GM23338 (cell line): Measurements from ENCODE around the gene RABGAP1L. TPM values are rescaled to one million over a fixed set of nuclear protein-coding genes. Genes with fewer than 3 reads are reported as not detected.

Experiments
- ATAC-seq: fragments of 200-7000 bp; cut with Tn5 transposase; 3 replicates; pipeline ENCODE4 v1.9.1; 2020
- DNase-seq: peaks from one replicate; pipeline ENCODE4 v3.0.0-alpha.2; 2015; ENCODE audit warnings: low spot score
- H2AFZ ChIP-seq: fragments of 200-600 bp; sonication (generic); 2 replicates; pipeline ENCODE4 v1.8.0; 2016; ENCODE audit warnings: antibody characterized with exemption, mild to moderate bottlenecking, moderate library complexity
- H3F3A ChIP-seq: fragments of 200-600 bp; sonication (generic); replicated peaks from 2 replicates; pipeline ENCODE4 v1.8.0; 2017; ENCODE audit warnings: antibody characterized with exemption, mixed run types, low read depth
- H3K27ac ChIP-seq: fragments of 200-600 bp; sonication (generic); 2 replicates; pipeline ENCODE4 v1.6.1; 2016; ENCODE audit warnings: low read depth
- H3K27me3 ChIP-seq: fragments of 200-600 bp; sonication (generic); 2 replicates; pipeline ENCODE4 v1.8.0; 2016; ENCODE audit warnings: mild to moderate bottlenecking, mixed run types, moderate library complexity; ENCODE audit not compliant: insufficient read depth
- H3K36me3 ChIP-seq: fragments of 200-600 bp; sonication (generic); 2 replicates; pipeline ENCODE4 v1.8.0; 2016; ENCODE audit warnings: mild to moderate bottlenecking; ENCODE audit not compliant: insufficient read depth
- H3K4me1 ChIP-seq: fragments of 200-600 bp; sonication (generic); 2 replicates; pipeline ENCODE4 v1.8.0; 2016; ENCODE audit warnings: mild to moderate bottlenecking, moderate library complexity; ENCODE audit not compliant: insufficient read depth
- H3K4me2 ChIP-seq: fragments of 200-600 bp; sonication (generic); 2 replicates; pipeline ENCODE4 v1.7.1; 2017; ENCODE audit warnings: mixed run types
- H3K4me3 ChIP-seq: fragments of 200-600 bp; sonication (generic); 2 replicates; pipeline ENCODE4 v1.6.1; 2016; ENCODE audit warnings: mixed run types
- H3K79me2 ChIP-seq: fragments of 200-600 bp; sonication (generic); replicated peaks from 2 replicates; pipeline ENCODE4 v1.8.0; 2017; ENCODE audit warnings: mild to moderate bottlenecking; ENCODE audit not compliant: insufficient read depth
- H3K9me2 ChIP-seq: fragments of 200-600 bp; sonication (generic); 2 replicates; pipeline ENCODE4 v1.8.0; 2017; ENCODE audit not compliant: insufficient read depth
- H4K20me1 ChIP-seq: fragments of 200-600 bp; sonication (generic); replicated peaks from 2 replicates; pipeline ENCODE4 v1.8.0; 2017; ENCODE audit warnings: mild to moderate bottlenecking; ENCODE audit not compliant: insufficient read depth
- H3K27ac Mint-ChIP-seq: 2 replicates; pipeline ENCODE4 v1.8.0; 2020; ENCODE audit warnings: inconsistent platforms, mild to moderate bottlenecking, moderate library complexity, mixed read lengths
- H3K27me3 Mint-ChIP-seq: 3 replicates; pipeline ENCODE4 v1.8.0; 2022; ENCODE audit warnings: low read depth, mild to moderate bottlenecking, moderate library complexity, mixed read lengths, inconsistent platforms; ENCODE audit not compliant: insufficient read depth, poor library complexity
- H3K36me3 Mint-ChIP-seq: 3 replicates; pipeline ENCODE4 v1.8.0; 2021; ENCODE audit warnings: low read depth, mild to moderate bottlenecking, inconsistent platforms, moderate library complexity, mixed read lengths
- H3K4me1 Mint-ChIP-seq: 3 replicates; pipeline ENCODE4 v1.8.0; 2020; ENCODE audit warnings: mild to moderate bottlenecking, inconsistent platforms, mixed read lengths
- H3K4me3 Mint-ChIP-seq: 3 replicates; pipeline ENCODE4 v1.8.0; 2021; ENCODE audit warnings: moderate library complexity, mild to moderate bottlenecking, inconsistent platforms, mixed read lengths
- H3K9me3 Mint-ChIP-seq: 3 replicates; pipeline ENCODE4 v1.8.0; 2020; ENCODE audit warnings: moderate library complexity, mild to moderate bottlenecking, inconsistent platforms, mixed read lengths
- CREB1 ChIP-seq: fragments of 250-450 bp; sonication (Bioruptor Pico); IDR thresholded peaks from 2 replicates; pipeline ENCODE4 v1.5.0; 2020; ENCODE audit warnings: low read depth, mild to moderate bottlenecking, moderate library complexity
- EZH2 ChIP-seq: fragments of 200-600 bp; sonication (generic); IDR thresholded peaks from one replicate; pipeline ENCODE4 v1.8.0; 2017; ENCODE audit warnings: antibody characterized with exemption, mild to moderate bottlenecking, low read depth; ENCODE audit not compliant: unreplicated experiment
- EZH2phosphoT487 ChIP-seq: fragments of 200-600 bp; sonication (generic); IDR thresholded peaks from one replicate; pipeline ENCODE4 v1.8.1; 2018; ENCODE audit warnings: antibody characterized with exemption; ENCODE audit not compliant: unreplicated experiment
- NANOG ChIP-seq: IDR thresholded peaks from 2 replicates; pipeline ENCODE4 v1.6.1; 2016; ENCODE audit warnings: antibody characterized with exemption, borderline replicate concordance
- POLR2AphosphoS5 ChIP-seq: IDR thresholded peaks from 2 replicates; pipeline ENCODE4 v1.6.1; 2016; ENCODE audit warnings: antibody characterized with exemption, low read depth
- REST ChIP-seq: IDR thresholded peaks from one replicate; pipeline ENCODE4 v1.6.1; 2018; ENCODE audit warnings: antibody characterized with exemption; ENCODE audit not compliant: unreplicated experiment
- ZNF462 ChIP-seq: fragments of 250-450 bp; sonication (Bioruptor Pico); IDR thresholded peaks from 2 replicates; pipeline ENCODE4 v1.5.0; 2020; ENCODE audit warnings: mild to moderate bottlenecking, moderate library complexity
- polyA plus RNA-seq: library from polyadenylated mRNA; unstranded; fragments of >200 nt; fragmentation: Nextera tagmentation; extraction: Ambion mirVana; gene quantifications from 2 replicates; pipeline ENCODE4 v1.2.1, GENCODE V29; 2016
- total RNA-seq: library from RNA; depleted of rRNA; stranded (reverse); fragments of >200 nt; shearing (Covaris generic); gene quantifications from 2 replicates; pipeline ENCODE4 v1.2.3, GENCODE V29; 2014

The RABGAP1L gene
- total and polyA plus RNA-seq, 2 experiments from 2014 or later: 83.2 to 136 TPM

DNA sequence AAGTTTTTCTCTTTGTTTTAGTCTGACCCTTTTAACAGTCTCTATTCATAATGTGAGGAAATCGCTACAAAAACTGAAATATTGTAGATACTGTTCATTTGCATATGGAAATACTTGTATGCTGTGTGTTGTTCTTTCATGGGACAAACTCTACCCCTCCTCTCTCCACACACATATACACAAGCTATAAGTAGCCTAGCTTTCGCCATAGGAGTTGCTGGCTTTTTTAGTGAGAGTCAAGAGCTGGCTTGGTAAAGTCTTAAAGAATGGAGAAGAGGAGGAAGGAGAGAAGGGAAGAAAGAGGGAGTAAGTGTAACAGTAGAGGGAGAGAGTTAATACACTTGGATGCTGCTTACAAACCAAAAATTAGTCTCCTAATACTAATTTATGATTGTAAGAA lies 115.6 kb downstream of the RABGAP1L start (continued):
- no peak for TF ChIP-seq REST
- no peak for TF ChIP-seq EZH2
- TF ChIP-seq NANOG: no peak
- no peak for TF ChIP-seq POLR2AphosphoS5

DNA sequence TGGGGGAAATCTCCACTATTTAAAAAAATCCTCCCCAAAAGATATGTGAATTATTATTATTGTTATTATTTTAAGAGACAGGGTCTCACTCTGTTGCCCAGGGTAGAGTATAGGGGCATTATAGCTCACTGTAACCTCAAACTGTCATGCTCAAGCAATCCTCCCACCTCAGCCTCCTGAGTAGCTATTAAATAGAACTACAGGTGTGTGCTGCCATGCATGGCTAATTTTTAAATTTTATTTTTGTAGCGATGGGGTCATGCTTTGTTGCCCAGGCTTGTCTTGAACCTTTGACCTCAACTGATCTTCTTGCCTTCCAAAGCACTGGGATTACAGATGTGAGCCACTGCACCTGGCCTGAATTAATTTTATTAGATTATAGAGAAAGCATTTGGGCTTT lies 116.8 kb downstream of the RABGAP1L start:
- no peak for TF ChIP-seq CREB1 (CRISPR knock-in tag)
- no peak for TF ChIP-seq POLR2AphosphoS5
- no peak for TF ChIP-seq ZNF462 (CRISPR knock-in tag)
- TF ChIP-seq EZH2phosphoT487: no peak
- no peak for TF ChIP-seq NANOG
- H3K9me2 ChIP-seq: no peaks in the 10 kb centered on the region; the same call in 1 of the 2 replicates

More for the DNA sequence above, 116.8 kb downstream of the RABGAP1L start:
- Histone ChIP-seq H4K20me1 (no peaks in the 10 kb centered on the region), H3K4me1 (no peaks in the 10 kb centered on the region), H2AFZ (no peak overlapping the region), H3K36me3 (no peaks in the 10 kb centered on the region), H3F3A (no peaks in the 10 kb centered on the region), H3K27me3 (no peaks in the 10 kb centered on the region), H3K4me3 (no peak overlapping the region), H3K79me2 (no peaks in the 10 kb centered on the region), H3K27ac (no peak overlapping the region), H3K4me2 (no peak overlapping the region)
- DNase-seq: no peak
- H3K9me3 Mint-ChIP-seq: no peaks in the 10 kb centered on the region
- no peak overlapping the region for H3K4me3 Mint-ChIP-seq
- no peak overlapping the region for H3K27ac Mint-ChIP-seq
- peaks cover 7% of the 10 kb centered on the region for H3K36me3 Mint-ChIP-seq
- H3K27me3 Mint-ChIP-seq: no peaks in the 10 kb centered on the region
- ATAC-seq: no peak
- H3K4me1 Mint-ChIP-seq: no peaks in the 10 kb centered on the region
